BLaER1 treated with 17β-estradiol and CSF1 and Interleukin-3, amounts not matched to agents 10 nM and 100 nM (cell line): Measurements from ENCODE around the gene PTPRS.

ENCODE experiments used
- H3K27ac ChIP-seq, 11 experiments: shearing (Covaris generic); formaldehyde crosslinking; 2 replicates each; pipeline ENCODE4 v1.8.1; 2022
- H3K27me3 ChIP-seq, 11 experiments: shearing (Covaris generic); formaldehyde crosslinking; 2 replicates each; pipeline ENCODE4 v1.8.1; 2022
- H3K36me3 ChIP-seq, 11 experiments: shearing (Covaris generic); formaldehyde crosslinking; 2 replicates each; pipeline ENCODE4 v1.8.1; 2022
- H3K4me1 ChIP-seq, 10 experiments: shearing (Covaris generic); formaldehyde crosslinking; 2 replicates each; pipeline ENCODE4 v1.8.1; 2022
- H3K4me2 ChIP-seq, 11 experiments: shearing (Covaris generic); formaldehyde crosslinking; 2 replicates each; pipeline ENCODE4 v1.8.1; 2022
- H3K4me3 ChIP-seq, 10 experiments: shearing (Covaris generic); formaldehyde crosslinking; 2 replicates each; pipeline ENCODE4 v1.8.1; 2022
- H3K9ac ChIP-seq, 11 experiments: shearing (Covaris generic); formaldehyde crosslinking; 2 replicates each; pipeline ENCODE4 v1.8.1; 2022
- H3K9me3 ChIP-seq, 11 experiments: shearing (Covaris generic); formaldehyde crosslinking; replicated peaks in 1 of 11; 2 replicates each; pipeline ENCODE4 v1.8.1; 2022
- H4K20me1 ChIP-seq, 11 experiments: shearing (Covaris generic); formaldehyde crosslinking; 2 replicates each; pipeline ENCODE4 v1.8.1; 2022
- Cebpa-rat ChIP-seq, 11 experiments: shearing (Covaris generic); IDR thresholded peaks; 2 replicates each; pipeline ENCODE4 v1.8.1; 2022

PTPRS gene

DNA sequence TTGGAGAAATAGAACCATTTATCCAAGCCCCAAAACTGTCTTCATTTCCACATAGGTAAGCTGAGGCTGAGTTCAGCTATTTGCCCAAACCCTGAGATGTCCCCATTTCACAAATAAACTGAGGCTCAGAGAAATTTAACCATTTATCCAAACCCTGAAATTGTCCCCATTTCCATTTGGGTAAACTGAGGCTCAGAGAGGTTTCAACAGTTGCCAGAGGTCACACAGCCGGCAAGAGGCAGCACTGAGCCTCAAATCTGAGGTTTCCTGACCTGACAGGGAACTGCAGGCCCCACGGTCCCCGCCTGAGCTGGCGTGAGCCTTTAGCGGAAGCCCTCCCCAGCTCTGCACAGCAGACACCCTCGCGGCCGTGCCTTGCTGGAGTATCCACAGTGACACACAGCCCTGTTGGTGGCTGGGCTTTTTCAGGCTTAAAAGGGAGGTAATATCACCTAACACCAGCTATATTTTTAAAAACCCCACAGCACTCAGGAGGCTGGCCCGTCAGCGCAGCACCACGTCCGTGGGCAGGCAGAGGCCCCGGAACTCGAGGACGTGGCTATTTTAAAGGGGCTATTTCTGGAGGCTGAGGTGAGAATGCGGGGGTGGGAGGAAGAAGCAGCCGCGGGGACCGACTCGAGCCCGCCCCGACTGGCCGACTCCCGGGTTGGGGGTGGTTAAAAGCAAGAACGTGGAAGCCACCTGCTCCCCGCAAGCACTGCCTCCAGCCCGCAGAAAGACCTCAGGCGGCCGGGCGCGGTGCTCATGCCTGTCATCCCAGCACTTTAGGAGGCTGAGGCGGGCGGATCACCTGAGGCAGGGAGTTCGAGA, 18.5 kb downstream of the PTPRS start:
- peak overlapping the region; percentile 61 to 92 (median 70) for H3K4me2 ChIP-seq
- H3K9ac ChIP-seq = peak overlapping the region in 5 of 11 experiments; percentile 2 to 60 (median 15); a peak in 5 of 22 replicates
- peaks cover 0 to 10% (median 0%) of the 10 kb centered on the region in 11 experiments; a peak in 6 of 22 replicates for H3K27me3 ChIP-seq
- TF ChIP-seq Cebpa-rat (IDR thresholded peaks at IDR 0.05) = no peak
- peaks cover 0 to 5% (median 0%) of the 10 kb centered on the region in 11 experiments; a peak in 3 of 22 replicates for H3K9me3 ChIP-seq
- peaks cover 0 to 12% (median 0%) of the 10 kb centered on the region in 11 experiments; a peak in 2 of 22 replicates for H4K20me1 ChIP-seq
- no peak overlapping the region for H3K27ac ChIP-seq
- peaks cover 11 to 16% (median 13%) of the 10 kb centered on the region in 10 experiments for H3K4me1 ChIP-seq
- no peaks in the 10 kb centered on the region for H3K36me3 ChIP-seq
- H3K4me3 ChIP-seq = peak overlapping the region in 5 of 10 experiments; percentile 11 to 40 (median 20); a peak in 5 of 20 replicates

DNA sequence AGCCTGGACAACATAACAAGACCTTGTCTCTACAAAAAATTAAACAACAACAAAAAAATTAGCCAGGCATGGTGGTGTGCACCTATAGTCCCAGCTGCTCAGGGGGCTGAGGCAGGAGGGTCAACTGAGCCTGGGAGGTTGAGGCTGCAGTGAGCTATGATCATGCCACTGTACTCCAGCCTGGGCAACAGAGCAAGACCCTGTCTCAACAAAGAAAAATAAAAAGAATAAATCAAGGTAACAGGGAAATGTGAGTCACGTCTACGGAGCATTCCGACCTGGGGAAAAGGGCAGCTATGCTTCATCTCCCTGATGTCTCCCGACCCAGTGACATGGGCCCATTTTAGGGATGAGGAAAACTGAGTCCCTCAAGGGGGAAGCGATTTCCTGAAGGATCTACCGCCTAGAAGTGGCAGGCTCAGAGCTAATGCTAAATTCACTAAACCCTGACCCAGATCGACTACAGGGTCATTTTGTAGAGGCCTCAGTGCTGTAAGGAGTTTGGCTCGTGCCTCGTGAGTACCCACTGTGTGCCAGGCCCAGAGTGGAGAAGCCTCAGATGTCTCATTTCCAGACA, 19.5 kb downstream of the PTPRS start:
- Histone ChIP-seq H3K4me2 (peak overlapping the region in 9 of 11 experiments; percentile 61 to 92 (median 70); a peak in 11 of 22 replicates), H3K27ac (no peak overlapping the region), H3K4me3 (no peak overlapping the region), H3K9me3 (peaks cover 0 to 5% (median 0%) of the 10 kb centered on the region in 11 experiments; a peak in 3 of 22 replicates), H3K4me1 (peaks cover 11 to 16% (median 13%) of the 10 kb centered on the region in 10 experiments), H4K20me1 (peaks cover 0 to 12% (median 0%) of the 10 kb centered on the region in 11 experiments; a peak in 2 of 22 replicates), H3K36me3 (no peaks in the 10 kb centered on the region), H3K27me3 (peaks cover 0 to 10% (median 0%) of the 10 kb centered on the region in 11 experiments; a peak in 6 of 22 replicates), H3K9ac (no peak overlapping the region)
- no peak for TF ChIP-seq Cebpa-rat (IDR thresholded peaks at IDR 0.05)

DNA sequence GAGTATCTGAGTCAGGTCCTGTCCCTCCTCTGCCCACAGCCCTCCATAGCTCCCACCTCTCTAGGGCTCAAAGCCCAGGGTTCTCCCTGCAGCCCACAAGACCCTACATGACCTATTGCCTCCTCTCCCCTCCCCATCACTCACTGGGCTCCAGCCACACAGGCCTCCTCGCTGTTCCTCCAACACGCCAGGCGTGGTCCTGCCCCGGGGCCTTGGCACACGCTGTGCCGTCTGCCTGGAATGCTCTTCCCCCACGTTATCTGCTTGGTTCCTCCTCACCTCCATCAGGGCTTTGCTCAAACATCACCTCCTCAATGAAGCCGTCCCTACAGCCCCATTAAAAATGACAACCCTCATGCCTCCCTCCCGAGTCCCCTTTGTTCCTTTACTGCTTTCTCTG, 21.1 kb downstream of the PTPRS start:
- Histone ChIP-seq H3K27ac (no peak overlapping the region), H3K4me3 (no peak overlapping the region), H3K27me3 (peaks cover 0 to 10% (median 0%) of the 10 kb centered on the region in 11 experiments; a peak in 6 of 22 replicates), H3K36me3 (no peaks in the 10 kb centered on the region), H3K4me1 (peaks cover 11 to 16% (median 13%) of the 10 kb centered on the region in 10 experiments), H3K9me3 (no peaks in the 10 kb centered on the region; a peak in 3 of 22 replicates), H4K20me1 (peaks cover 0 to 12% (median 0%) of the 10 kb centered on the region in 11 experiments; a peak in 2 of 22 replicates), H3K4me2 (no peak overlapping the region), H3K9ac (no peak overlapping the region)
- no peak for TF ChIP-seq Cebpa-rat (IDR thresholded peaks at IDR 0.05)

DNA sequence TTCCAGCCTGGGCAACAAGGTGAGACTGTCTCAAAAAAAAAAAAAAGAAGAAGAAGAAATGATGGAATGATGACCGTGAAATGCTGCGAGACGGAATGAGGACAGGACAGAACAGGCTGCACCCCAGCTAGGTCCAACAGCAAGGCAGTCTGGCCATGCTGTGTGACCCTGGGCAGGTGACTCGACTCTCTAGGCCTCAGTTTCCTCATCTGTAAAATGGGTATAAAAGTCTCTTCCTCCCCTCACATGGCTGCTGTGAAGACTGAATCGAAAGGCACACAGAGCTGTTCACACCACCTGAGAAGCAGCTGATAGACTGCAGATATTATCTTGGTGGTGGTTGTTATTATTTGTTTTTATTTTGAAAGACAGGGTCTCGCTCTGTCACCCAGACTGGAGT, 22.3 kb downstream of the PTPRS start:
- Histone ChIP-seq H3K9ac (no peak overlapping the region), H3K4me2 (no peak overlapping the region), H3K9me3 (no peaks in the 10 kb centered on the region), H4K20me1 (peaks cover 0 to 9% (median 0%) of the 10 kb centered on the region in 11 experiments; a peak in 2 of 22 replicates), H3K27me3 (peaks cover 0 to 10% (median 0%) of the 10 kb centered on the region in 11 experiments; a peak in 6 of 22 replicates), H3K27ac (no peak overlapping the region), H3K36me3 (no peaks in the 10 kb centered on the region), H3K4me1 (peaks cover 15 to 22% (median 17%) of the 10 kb centered on the region in 10 experiments), H3K4me3 (no peak overlapping the region)
- TF ChIP-seq Cebpa-rat (IDR thresholded peaks at IDR 0.05) = no peak

DNA sequence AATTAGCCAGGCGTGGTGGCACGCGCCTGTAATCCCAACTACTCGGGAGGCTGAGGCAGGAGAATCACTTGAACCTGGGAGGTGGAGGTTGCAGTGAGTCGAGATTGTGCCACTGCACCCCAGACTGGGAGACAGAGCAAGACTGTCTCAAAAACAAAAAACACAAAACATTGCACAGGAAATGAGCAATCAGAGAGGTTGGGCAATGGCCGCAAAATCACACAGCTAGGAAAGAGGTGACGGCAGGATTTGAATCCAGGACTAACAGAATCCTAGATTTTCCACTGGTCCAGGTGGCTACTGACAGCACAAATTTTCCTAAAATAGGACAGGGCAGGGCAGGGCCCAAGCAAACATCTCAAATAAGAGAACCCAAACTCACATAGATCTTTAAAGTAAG, 23.3 kb downstream of the PTPRS start:
- Histone ChIP-seq H3K9me3 (no peaks in the 10 kb centered on the region), H3K27me3 (peaks cover 0 to 5% (median 0%) of the 10 kb centered on the region in 11 experiments; a peak in 7 of 22 replicates), H3K9ac (no peak overlapping the region), H3K4me1 (peaks cover 16 to 20% (median 18%) of the 10 kb centered on the region in 10 experiments), H3K36me3 (no peaks in the 10 kb centered on the region), H3K4me2 (no peak overlapping the region), H3K27ac (no peak overlapping the region), H4K20me1 (peaks cover 0 to 6% (median 0%) of the 10 kb centered on the region in 11 experiments; a peak in 2 of 22 replicates), H3K4me3 (no peak overlapping the region)
- no peak for TF ChIP-seq Cebpa-rat (IDR thresholded peaks at IDR 0.05)

DNA sequence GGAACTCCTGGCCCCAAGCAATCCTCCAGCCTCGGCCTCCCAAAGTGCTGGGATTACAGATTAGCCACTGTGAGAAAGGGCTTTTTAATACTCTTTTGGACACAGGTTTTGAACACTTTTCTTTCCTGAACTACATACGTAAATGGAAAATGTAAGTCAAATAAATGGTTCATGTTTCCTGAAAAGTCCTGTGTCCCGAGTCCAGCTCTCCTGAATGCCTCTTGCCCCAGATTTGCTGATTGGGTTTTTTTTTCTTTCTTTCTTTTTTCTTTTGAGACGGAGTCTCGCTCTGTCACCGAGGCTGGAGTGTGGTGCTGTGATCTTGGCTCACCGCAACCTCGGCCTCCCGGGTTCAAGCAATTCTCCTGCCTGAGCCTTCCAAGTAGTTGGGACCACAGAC, 24.5 kb downstream of the PTPRS start:
- Histone ChIP-seq H3K27me3 (no peaks in the 10 kb centered on the region; a peak in 2 of 22 replicates), H3K36me3 (no peaks in the 10 kb centered on the region), H3K4me1 (peaks cover 6 to 9% (median 7%) of the 10 kb centered on the region in 10 experiments; a peak in 16 of 20 replicates), H3K27ac (no peak overlapping the region), H3K4me2 (no peak overlapping the region), H3K9me3 (no peaks in the 10 kb centered on the region), H3K4me3 (no peak overlapping the region), H3K9ac (no peak overlapping the region), H4K20me1 (peaks cover 0 to 6% (median 0%) of the 10 kb centered on the region in 11 experiments; a peak in 2 of 22 replicates)
- TF ChIP-seq Cebpa-rat (IDR thresholded peaks at IDR 0.05) = no peak

DNA sequence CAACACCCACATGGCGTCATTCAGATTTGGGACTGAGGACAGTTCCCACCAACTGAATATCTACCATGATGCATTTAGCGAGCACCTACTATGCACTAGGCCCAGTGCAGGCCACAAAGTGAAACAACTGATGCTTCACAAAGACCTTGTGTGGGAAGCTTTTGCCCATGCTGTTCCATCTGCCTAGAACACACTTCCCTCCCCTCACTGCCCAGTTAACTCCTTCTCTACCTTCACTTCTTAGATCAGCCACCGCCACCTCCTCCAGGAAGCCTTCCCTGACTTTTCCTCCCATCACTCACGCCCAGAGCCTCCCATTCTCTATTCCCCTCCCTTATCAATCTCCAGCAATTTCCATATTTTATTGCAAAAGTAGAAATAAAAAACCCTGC, 25.7 kb downstream of the PTPRS start:
- H3K9ac ChIP-seq = no peak overlapping the region
- no peaks in the 10 kb centered on the region; a peak in 2 of 22 replicates for H3K27me3 ChIP-seq
- TF ChIP-seq Cebpa-rat (IDR thresholded peaks at IDR 0.05) = no peak
- no peak overlapping the region for H3K27ac ChIP-seq
- peaks cover 0 to 6% (median 0%) of the 10 kb centered on the region in 11 experiments; a peak in 2 of 22 replicates for H4K20me1 ChIP-seq
- H3K36me3 ChIP-seq = no peaks in the 10 kb centered on the region
- peaks cover 6 to 9% (median 7%) of the 10 kb centered on the region in 10 experiments; a peak in 16 of 20 replicates for H3K4me1 ChIP-seq
- H3K4me2 ChIP-seq = no peak overlapping the region
- no peaks in the 10 kb centered on the region for H3K9me3 ChIP-seq
- H3K4me3 ChIP-seq = no peak overlapping the region

DNA sequence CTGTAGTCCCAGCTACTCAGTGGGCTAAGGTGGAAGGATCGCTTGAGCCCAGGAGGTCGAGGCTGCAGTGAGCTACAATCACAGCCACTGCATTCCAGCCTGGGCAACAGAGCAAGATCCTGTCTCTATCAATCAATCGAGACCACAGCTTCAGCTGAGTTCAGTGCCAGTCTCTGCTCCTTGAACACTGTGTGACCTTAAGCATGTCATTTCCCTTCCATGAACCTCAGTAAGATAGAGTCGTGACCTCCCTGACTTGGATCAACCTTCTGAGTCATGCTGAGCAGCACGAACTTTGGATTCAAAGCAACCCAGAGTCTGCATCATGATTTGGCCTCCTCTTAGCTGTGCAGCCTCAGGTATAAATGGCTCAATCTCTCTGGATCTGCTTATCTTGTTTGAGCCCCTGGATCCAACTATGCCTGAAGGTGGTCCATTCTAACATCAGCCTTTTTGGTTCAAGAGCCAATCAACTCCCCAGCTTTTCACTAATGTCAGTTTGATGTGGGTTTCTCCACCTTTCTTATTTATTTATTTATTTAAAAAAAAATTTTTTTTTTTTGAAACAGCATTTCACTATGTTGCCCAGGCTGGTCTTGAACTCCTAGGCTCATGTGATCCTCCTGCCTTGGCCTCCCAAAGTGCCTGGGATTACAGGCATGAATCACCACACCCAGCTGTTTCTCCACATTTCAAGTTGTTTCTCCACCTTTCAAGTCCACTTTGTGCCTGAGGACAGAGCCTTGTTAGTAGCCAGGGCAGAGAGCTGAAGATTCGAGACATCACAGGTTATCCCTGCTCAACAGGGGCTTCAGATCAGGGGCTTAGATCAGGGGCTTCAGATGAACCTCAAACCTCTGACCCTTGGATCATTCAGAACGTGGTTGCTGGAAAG, 26.4 kb downstream of the PTPRS start:
- Histone ChIP-seq H3K9ac (no peak overlapping the region), H3K27ac (no peak overlapping the region), H3K27me3 (no peaks in the 10 kb centered on the region; a peak in 2 of 22 replicates), H3K4me2 (peak overlapping the region in 4 of 11 experiments; percentile 47 to 68 (median 60); a peak in 2 of 22 replicates), H3K4me1 (peaks cover 6 to 9% (median 7%) of the 10 kb centered on the region in 10 experiments; a peak in 16 of 20 replicates), H3K9me3 (no peaks in the 10 kb centered on the region), H4K20me1 (peaks cover 0 to 9% (median 0%) of the 10 kb centered on the region in 11 experiments; a peak in 2 of 22 replicates), H3K4me3 (no peak overlapping the region), H3K36me3 (no peaks in the 10 kb centered on the region)
- no peak for TF ChIP-seq Cebpa-rat (IDR thresholded peaks at IDR 0.05)
